Activated naive CD4-positive, alpha-beta T cell treated with anti-CD3 and anti-CD28 coated beads for 36 hours (primary cell): ENCODE measurements around the gene VEGFD. TPM values are rescaled to one million over a fixed set of nuclear protein-coding genes. Genes with fewer than 3 reads are reported as not detected.

ENCODE experiments used
- CTCF ChIA-PET: fragments of 350-600 bp; sonication (Branson Sonifier 250); formaldehyde crosslinking; loops from one replicate; lab custom pipeline; 2021; ENCODE audit warnings: antibody characterized with exemption; lab: Charles Lee
- DNase-seq: peaks from one replicate; pipeline ENCODE4 v3.0.0-alpha.2; 2020
- H3K27ac Mint-ChIP-seq: one replicate; pipeline ENCODE4 v1.8.0; 2021; ENCODE audit warnings: mild to moderate bottlenecking, mixed read lengths
- H3K27me3 Mint-ChIP-seq: one replicate; pipeline ENCODE4 v1.8.0; 2021; ENCODE audit warnings: low read depth, mixed read lengths
- H3K36me3 Mint-ChIP-seq: one replicate; pipeline ENCODE4 v1.8.0; 2021; ENCODE audit warnings: low read depth, mixed read lengths
- H3K4me1 Mint-ChIP-seq: one replicate; pipeline ENCODE4 v1.8.0; 2021; ENCODE audit warnings: low read depth, mixed read lengths
- H3K4me3 Mint-ChIP-seq: one replicate; pipeline ENCODE4 v1.8.0; 2021; ENCODE audit warnings: mild to moderate bottlenecking, moderate library complexity, mixed read lengths
- H3K9me3 Mint-ChIP-seq: one replicate; pipeline ENCODE4 v1.8.0; 2021; ENCODE audit warnings: mixed read lengths
- intact Hi-C: fragments of 100-400 bp; cut with micrococcal nuclease; formaldehyde crosslinking; loops from one replicate; pipeline ENCODE4 v1.15.1; 2023
- total RNA-seq, 2 experiments: library from RNA; stranded (reverse); gene quantifications; one replicate each; pipeline ENCODE4 v1.2.3, GENCODE V29; 2021

Gene VEGFD
- total RNA-seq, 2 experiments from 2014 or later = not detected

DNA sequence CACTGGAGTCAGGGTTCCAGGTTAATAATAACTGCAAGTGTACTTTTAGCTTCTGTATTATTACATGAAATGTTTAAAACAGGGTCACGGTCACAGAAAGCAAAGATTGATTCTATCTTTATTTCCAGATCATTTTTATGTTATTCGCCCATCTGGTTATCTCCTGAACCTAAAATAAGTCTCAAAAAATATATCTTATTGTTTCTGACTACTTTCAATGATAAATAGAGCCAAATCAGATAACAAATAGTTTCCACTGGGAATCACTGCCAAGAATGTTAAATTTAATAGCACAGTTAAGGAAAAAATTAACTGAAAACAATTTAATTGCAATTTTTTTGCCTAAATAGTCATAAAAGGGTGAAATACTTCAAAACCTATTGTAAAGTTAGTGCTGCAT, 17.2 kb upstream of the VEGFD start:
- H3K27ac Mint-ChIP-seq = no peak overlapping the region
- no peak for DNase-seq
- no peaks in the 10 kb centered on the region for H3K27me3 Mint-ChIP-seq
- CTCF ChIA-PET = no interaction called here
- no peaks in the 10 kb centered on the region for H3K9me3 Mint-ChIP-seq
- H3K36me3 Mint-ChIP-seq = no peaks in the 10 kb centered on the region
- H3K4me3 Mint-ChIP-seq = no peak overlapping the region
- intact Hi-C loops = no loop called here
- H3K4me1 Mint-ChIP-seq = peaks cover 2% of the 10 kb centered on the region

DNA sequence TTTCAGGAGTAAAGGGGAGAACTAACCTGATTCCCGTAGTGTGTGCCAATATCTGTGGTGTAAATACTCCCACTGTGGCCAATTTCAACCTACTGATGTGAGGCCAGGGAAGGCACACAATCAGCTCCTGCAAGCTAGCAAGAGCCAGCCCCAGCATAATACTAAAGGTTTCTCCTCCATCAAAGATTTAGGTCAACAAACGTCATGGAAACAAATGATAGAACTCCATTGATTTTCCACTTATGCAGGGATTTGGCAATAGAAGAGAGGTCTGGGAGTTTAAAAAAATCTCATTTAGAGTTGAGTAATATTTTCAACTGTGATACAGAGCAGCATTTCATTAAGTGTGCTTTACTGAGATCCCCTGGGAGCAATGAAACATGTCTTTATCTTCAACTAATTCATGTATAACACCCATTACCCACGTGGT, 15.8 kb upstream of the VEGFD start:
- CTCF ChIA-PET = no interaction called here
- Mint-ChIP-seq H3K4me3 (no peak overlapping the region), H3K27me3 (no peaks in the 10 kb centered on the region), H3K4me1 (peaks cover 2% of the 10 kb centered on the region), H3K36me3 (no peaks in the 10 kb centered on the region), H3K9me3 (no peaks in the 10 kb centered on the region), H3K27ac (no peak overlapping the region)
- no peak for DNase-seq
- intact Hi-C loops = no loop called here

DNA sequence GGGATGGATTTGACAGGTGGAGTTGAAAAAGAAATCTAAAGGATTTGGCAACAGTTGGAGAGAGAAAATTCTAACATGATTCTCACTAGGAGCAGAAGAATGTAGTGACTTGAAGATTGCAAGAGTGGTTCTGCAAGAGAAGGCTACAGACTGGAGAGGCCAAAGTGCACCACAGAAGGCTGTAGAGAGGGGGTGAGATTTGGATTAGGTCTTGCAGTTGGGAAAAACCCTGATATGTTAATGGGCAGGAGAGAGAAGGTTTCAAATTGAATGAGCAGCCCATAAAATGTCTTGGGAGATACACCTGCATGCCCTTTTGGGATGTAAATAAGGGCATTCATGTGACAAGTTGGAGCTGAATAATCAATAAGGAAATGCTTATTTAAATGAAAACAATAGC, 14.7 kb upstream of the VEGFD start:
- H3K9me3 Mint-ChIP-seq = no peaks in the 10 kb centered on the region
- no peaks in the 10 kb centered on the region for H3K27me3 Mint-ChIP-seq
- DNase-seq = no peak
- H3K36me3 Mint-ChIP-seq = no peaks in the 10 kb centered on the region
- H3K27ac Mint-ChIP-seq = no peak overlapping the region
- H3K4me3 Mint-ChIP-seq = no peak overlapping the region
- no peaks in the 10 kb centered on the region for H3K4me1 Mint-ChIP-seq
- CTCF ChIA-PET = no interaction called here
- intact Hi-C loops = no loop called here

DNA sequence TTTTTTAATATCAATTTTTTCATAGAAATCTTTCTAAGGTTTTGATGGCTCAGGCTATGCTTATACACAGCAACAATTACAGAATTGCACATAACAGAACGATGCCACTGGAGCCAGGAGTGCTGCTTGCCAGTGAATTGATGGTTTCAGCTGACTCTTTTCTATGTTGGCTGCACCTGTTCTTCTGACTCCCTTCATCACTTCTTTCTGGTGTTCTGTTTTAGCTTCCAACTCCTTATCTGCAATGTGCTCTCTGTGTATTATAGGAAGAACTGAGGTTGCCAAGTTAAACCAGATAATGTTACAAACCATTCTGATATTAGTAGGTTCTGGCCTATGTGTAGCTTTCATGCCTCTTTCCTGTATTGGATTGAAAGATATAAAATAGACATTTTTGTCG, 11.6 kb upstream of the VEGFD start:
- Mint-ChIP-seq H3K36me3 (no peaks in the 10 kb centered on the region), H3K4me3 (no peak overlapping the region), H3K27ac (no peak overlapping the region), H3K9me3 (no peaks in the 10 kb centered on the region), H3K4me1 (no peaks in the 10 kb centered on the region), H3K27me3 (peaks cover 4% of the 10 kb centered on the region)
- intact Hi-C loops = no loop called here
- CTCF ChIA-PET = no interaction called here
- DNase-seq = no peak

DNA sequence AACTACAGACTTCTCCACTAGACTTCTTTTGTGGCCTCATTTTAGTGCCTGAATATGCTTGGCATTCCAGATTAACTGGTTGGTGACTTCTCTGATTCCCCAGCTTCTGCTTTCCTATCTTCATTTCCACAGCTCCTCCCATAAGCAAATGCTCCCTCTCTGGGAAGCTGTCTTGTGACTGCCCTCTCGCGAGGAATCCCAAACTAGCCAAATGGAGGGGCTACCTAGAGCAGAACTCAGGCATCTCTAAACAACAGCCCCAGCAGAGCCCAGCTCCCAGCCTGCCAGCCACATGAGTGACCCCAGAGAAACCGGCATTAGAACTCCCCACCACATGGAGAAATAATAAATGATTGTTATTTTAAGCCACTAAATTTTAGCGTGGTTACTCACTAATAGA, 7.6 kb upstream of the VEGFD start:
- CTCF ChIA-PET = no interaction called here
- Mint-ChIP-seq H3K27ac (no peak overlapping the region), H3K27me3 (peaks cover 4% of the 10 kb centered on the region), H3K9me3 (no peaks in the 10 kb centered on the region), H3K36me3 (no peaks in the 10 kb centered on the region), H3K4me1 (no peaks in the 10 kb centered on the region), H3K4me3 (no peak overlapping the region)
- intact Hi-C loops = no loop called here
- DNase-seq = no peak

DNA sequence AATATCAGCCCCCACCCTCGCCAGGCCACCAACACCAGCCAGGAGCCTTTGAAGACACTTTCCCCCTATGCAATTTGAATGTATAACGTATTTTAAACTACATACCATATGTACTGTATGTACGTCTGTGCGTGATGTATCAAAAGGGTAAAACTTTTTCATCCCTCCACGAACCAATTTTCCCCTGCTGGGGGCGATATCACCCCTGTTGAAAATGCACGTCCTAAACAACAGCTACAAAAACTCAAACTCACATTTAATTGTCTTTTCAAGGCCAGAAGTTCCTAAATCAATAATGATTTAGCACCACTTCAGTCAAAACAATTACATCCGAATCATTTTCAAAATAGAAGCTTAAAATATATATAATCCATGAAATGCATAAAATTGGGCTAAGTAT, 1.4 kb downstream of the VEGFD start:
- Mint-ChIP-seq H3K36me3 (no peaks in the 10 kb centered on the region), H3K9me3 (no peaks in the 10 kb centered on the region), H3K27ac (no peak overlapping the region), H3K4me1 (no peaks in the 10 kb centered on the region), H3K4me3 (no peak overlapping the region), H3K27me3 (peaks cover 5% of the 10 kb centered on the region)
- intact Hi-C loops = no loop called here
- CTCF ChIA-PET = no interaction called here
- DNase-seq = no peak

DNA sequence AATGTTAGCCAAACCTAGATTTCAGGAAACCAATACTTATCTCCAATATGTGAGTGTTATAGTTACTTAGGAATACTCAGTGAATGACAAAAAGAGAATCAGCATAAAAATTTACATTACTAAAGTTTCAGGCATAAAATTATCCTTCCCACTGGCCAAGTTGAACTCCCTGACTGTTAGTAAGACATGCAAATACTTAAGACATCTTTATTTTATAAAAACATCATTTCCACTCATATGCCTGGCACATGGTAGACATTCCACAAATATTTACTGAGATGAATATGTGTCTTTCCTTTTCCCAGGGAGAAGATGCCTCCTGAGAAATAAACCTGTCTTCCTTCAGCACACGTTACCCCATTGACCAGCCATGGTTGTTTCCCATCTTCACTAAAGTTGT, 7.3 kb downstream of the VEGFD start:
- intact Hi-C loops = no loop called here
- CTCF ChIA-PET = no interaction called here
- H3K9me3 Mint-ChIP-seq = no peaks in the 10 kb centered on the region

DNA sequence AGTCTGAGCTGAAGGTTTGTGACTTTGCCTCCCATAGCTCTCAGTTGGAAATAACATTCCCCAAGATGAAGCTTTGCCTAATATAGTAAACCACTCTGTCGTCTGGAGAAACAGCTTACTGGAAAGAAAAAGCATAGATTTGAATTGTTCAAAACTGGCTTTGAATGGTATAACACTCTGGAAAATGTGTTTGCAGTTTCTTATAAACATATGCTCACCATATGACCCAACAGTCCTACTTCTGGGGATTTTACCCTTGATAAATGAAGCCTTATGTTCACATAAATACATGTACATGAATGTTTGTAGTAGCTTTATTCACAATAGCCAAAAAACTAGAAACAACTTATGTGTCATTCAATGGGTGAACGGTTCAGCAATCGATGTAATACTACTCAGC, 10.2 kb downstream of the VEGFD start:
- Mint-ChIP-seq H3K4me3 (no peak overlapping the region), H3K27ac (no peak overlapping the region), H3K9me3 (no peaks in the 10 kb centered on the region), H3K36me3 (no peaks in the 10 kb centered on the region), H3K4me1 (no peaks in the 10 kb centered on the region), H3K27me3 (no peaks in the 10 kb centered on the region)
- DNase-seq = no peak
- intact Hi-C loops = no loop called here
- CTCF ChIA-PET = interaction anchor here (1.3 kb wide), 1 partner anchor 94 kb away, joined by 4 read pairs; no protein-coding TSS in a partner anchor

More for the DNA sequence above, 7.3 kb downstream of the VEGFD start:
- Mint-ChIP-seq H3K27me3 (no peaks in the 10 kb centered on the region), H3K4me1 (no peaks in the 10 kb centered on the region), H3K36me3 (no peaks in the 10 kb centered on the region), H3K4me3 (no peak overlapping the region), H3K27ac (no peak overlapping the region)
- no peak for DNase-seq

DNA sequence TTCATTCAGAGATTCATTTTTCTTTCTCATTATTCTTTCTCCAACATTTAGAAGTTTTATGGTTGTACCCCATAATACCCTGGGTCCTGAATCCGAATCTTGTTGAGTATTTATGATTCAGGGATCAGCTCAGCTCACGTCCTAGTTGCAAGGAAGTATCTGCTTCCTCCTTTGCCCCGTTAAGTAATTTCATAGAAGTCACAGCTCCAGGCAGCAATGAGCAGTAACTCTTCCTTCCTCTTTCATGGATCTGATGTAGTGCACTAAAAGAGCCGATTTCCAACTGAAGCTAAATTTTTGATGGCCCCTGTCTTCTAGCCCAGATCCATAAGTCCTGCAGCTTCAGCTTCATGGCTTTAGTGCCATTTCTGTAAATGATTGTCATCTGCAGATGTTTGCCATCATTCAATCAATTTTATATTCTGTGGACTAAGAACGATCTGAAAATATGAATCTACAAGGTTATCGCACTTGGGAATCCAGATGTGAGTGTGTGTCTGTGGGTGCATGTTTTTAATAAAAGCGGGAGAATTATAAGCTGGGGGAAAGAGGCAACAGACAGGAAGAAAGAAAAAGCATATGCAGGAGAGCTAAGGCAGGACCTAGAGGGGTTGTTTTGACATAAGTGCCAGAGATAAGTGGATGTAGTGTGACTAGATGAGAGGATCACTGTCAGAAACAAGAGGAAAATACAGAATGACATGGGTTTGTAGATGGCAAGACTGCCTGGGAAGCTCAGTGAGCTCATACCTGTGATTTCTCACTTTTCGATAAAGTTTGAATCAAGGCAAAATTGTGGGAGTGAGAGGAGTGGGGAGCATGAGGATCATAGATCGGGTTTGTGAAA, 17.5 kb downstream of the VEGFD start:
- Mint-ChIP-seq H3K27ac (no peak overlapping the region), H3K4me3 (no peak overlapping the region), H3K9me3 (no peaks in the 10 kb centered on the region), H3K36me3 (no peaks in the 10 kb centered on the region), H3K4me1 (no peaks in the 10 kb centered on the region), H3K27me3 (peaks cover 9% of the 10 kb centered on the region)
- intact Hi-C loops = no loop called here
- DNase-seq = no peak
- CTCF ChIA-PET = interaction anchor here (0.9 kb wide), 1 partner anchor 18 kb away, joined by 3 read pairs; no protein-coding TSS in a partner anchor

DNA sequence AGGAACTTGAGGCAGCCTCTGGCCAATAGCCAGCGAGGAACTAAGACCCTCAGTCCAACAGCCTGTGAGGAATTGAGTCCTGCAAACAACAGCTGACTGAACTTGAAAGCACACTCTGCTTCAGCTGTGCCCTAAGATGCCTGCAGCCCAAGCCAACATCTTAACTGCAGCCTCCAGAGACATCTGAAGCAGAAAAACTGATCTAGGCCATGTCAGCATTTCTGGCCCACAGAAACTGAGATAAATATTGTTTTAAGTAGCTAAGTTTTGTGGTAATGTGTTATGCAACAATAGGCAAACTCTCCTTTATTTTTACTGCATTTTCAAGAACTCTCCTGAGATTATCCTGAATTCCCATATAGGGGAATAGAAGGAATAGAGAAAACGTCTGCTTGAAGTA, 24.5 kb downstream of the VEGFD start:
- CTCF ChIA-PET = no interaction called here
- no peak for DNase-seq
- H3K9me3 Mint-ChIP-seq = no peaks in the 10 kb centered on the region
- no peaks in the 10 kb centered on the region for H3K4me1 Mint-ChIP-seq
- no peak overlapping the region for H3K4me3 Mint-ChIP-seq
- no peak overlapping the region for H3K27ac Mint-ChIP-seq
- H3K27me3 Mint-ChIP-seq = no peaks in the 10 kb centered on the region
- intact Hi-C loops = no loop called here
- no peaks in the 10 kb centered on the region for H3K36me3 Mint-ChIP-seq

DNA sequence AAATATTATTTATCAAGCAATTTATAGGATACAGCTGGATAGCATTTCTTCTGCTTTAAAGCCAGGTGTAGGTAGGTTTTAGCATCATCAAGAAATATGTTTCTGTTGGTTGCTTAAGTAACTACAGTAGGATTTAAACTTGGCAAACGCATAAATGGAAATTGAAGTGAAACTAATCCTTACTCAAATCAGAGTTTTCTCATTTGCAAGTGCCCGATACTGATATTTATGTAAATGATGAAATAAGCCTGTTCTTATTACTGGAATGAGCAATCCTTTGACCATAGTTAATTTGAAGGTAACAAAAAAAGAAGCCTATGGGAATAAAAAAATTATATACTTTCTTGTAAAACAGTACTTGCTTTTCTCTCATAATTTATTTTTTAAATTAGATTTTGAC, 25.7 kb downstream of the VEGFD start:
- Mint-ChIP-seq H3K9me3 (no peaks in the 10 kb centered on the region), H3K4me1 (no peaks in the 10 kb centered on the region), H3K27me3 (no peaks in the 10 kb centered on the region), H3K27ac (no peak overlapping the region), H3K4me3 (no peak overlapping the region), H3K36me3 (no peaks in the 10 kb centered on the region)
- intact Hi-C loops = no loop called here
- CTCF ChIA-PET = interaction anchor here (2.4 kb wide), 1 partner anchor 10 kb away, joined by 6 read pairs; no protein-coding TSS in a partner anchor
- DNase-seq = no peak

DNA sequence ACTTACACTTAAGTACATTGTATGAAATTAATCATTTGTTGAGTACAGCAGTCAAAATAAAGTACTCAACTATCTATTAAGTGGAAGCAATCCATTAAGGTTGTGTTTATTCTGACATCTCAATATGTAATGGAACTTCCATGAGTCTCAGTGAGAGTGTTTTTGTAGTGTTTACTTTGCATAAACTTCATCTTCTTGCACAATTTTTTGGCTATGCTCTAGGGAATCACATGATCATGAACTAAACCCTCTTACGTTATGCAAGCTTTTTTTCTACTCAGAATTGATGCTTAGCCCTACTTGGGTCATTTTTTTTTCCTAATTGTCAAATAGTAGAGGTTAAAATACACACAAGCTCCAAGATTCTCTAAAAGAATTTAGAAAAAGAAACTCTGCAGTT, 27.8 kb downstream of the VEGFD start:
- no peak for DNase-seq
- Mint-ChIP-seq H3K27ac (no peak overlapping the region), H3K9me3 (no peaks in the 10 kb centered on the region), H3K4me1 (no peaks in the 10 kb centered on the region), H3K4me3 (no peak overlapping the region), H3K27me3 (no peaks in the 10 kb centered on the region), H3K36me3 (no peaks in the 10 kb centered on the region)
- intact Hi-C loops = no loop called here
- CTCF ChIA-PET = no interaction called here

DNA sequence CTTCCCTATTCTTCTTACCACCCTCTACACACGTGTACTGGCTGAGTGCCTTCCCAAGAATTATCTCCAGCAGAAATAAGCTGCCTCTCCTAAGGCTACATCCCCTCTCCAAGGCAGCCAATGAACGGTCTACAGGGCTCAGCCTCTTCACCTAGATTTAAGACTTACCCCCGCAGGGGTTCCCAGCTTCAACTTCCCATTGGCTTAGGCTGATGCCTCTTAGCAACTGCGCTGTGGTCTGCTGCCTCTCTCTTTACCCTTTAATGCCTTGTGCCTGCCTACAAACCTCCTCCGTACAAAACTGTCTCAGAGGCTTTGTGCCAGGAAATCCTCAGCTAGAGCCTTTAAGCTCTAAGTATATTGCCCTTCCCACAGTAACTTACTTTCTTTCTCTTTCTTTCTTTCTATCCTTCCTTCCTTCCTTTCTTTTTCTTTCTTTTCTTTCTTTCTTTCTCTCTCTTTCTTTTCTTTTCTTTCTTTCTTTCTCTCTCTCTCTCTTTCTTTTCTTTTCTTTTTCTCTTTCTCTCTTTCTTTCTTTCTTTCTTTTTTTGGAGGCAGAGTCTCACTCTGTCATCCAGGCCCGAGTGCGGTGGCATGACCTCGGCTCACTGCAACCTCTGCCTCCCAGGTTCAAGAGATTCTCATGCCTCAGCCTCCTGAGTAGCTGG, 33.8 kb downstream of the VEGFD start:
- CTCF ChIA-PET = interaction anchor here (0.6 to 3.3 kb wide), 5 partner anchors 15 to 194 kb away, joined by 3 to 19 read pairs (median 10); partner anchors contain the start of genes PIGA and PIR
- Mint-ChIP-seq H3K9me3 (no peaks in the 10 kb centered on the region), H3K4me1 (no peaks in the 10 kb centered on the region), H3K4me3 (no peak overlapping the region), H3K27ac (no peak overlapping the region), H3K36me3 (no peaks in the 10 kb centered on the region), H3K27me3 (no peaks in the 10 kb centered on the region)
- no peak for DNase-seq
- intact Hi-C loops = no loop called here
